Keratinocyte (primary cell): Measurements from ENCODE around the gene AMZ1.

Experiments used
- EZH2 ChIP-seq: IDR thresholded peaks from one replicate; pipeline ENCODE4 v1.6.1; 2012; ENCODE audit warnings: inconsistent platforms, mild to moderate bottlenecking, low read length, moderate library complexity
- TF ChIP-seq, protein P1 (sequence below), 3 experiments: IDR thresholded peaks in 1 of 3; conservative IDR thresholded peaks in 1 of 3; optimal IDR thresholded peaks in 1 of 3; 2 replicates in 2 of 3; 3 replicates in 1 of 3; pipeline versions ENCODE3 to v1.5.1; 2011; ENCODE audit warnings: low read length in 3 of 3, mild to moderate bottlenecking in 3 of 3, moderate library complexity in 2 of 3, control low read depth in 1 of 3, inconsistent platforms in 1 of 3; ENCODE audit not compliant: insufficient read depth in 2 of 3; ENCODE audit errors: extremely low read depth in 1 of 3

DNA sequence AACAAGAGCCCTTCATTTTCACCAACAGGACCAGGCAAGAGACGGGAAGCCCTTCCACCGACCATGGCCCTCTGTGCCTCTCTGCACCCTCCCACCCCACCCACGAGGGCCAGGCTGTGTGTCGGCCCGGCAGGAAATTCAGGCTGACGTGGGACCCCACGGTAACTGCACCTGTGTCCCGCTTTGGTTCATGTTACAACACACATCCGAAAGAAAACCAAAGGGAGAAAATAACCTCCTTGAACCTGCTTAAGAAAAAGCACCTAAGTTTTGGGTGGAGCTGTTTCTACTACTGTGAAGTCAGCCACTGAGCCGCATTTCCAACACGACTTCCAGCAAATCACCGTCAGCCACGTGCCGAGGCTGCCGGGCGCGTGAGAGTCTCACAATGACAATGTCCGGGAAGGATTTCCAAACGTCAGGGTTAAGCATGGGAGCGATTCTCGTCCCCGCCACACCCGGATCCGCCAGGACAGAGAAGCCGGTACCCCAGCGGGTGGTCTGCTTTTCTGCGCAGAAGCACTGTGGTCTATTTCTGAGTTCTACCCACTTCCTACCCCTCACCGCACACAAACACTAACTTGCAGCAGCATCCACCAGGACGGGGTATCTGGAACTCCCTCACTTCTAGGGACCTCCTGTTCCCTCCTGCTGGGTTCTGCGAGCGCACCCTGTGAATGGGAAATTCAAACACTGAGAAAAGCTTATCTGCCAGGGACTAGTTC is 36.6 kb downstream of the AMZ1 start:
- TF ChIP-seq, protein P1, sequence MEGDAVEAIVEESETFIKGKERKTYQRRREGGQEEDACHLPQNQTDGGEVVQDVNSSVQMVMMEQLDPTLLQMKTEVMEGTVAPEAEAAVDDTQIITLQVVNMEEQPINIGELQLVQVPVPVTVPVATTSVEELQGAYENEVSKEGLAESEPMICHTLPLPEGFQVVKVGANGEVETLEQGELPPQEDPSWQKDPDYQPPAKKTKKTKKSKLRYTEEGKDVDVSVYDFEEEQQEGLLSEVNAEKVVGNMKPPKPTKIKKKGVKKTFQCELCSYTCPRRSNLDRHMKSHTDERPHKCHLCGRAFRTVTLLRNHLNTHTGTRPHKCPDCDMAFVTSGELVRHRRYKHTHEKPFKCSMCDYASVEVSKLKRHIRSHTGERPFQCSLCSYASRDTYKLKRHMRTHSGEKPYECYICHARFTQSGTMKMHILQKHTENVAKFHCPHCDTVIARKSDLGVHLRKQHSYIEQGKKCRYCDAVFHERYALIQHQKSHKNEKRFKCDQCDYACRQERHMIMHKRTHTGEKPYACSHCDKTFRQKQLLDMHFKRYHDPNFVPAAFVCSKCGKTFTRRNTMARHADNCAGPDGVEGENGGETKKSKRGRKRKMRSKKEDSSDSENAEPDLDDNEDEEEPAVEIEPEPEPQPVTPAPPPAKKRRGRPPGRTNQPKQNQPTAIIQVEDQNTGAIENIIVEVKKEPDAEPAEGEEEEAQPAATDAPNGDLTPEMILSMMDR (optimal IDR thresholded peaks at IDR 0.05 in 1 of 3, IDR thresholded peaks at IDR 0.05 in 1 of 3, conservative IDR thresholded peaks at IDR 0.05 in 1 of 3; ENCODE audit: extremely low read depth in 1 of 3, insufficient read depth in 2 of 3, low read length in 3 of 3), result no peak
- no peak for TF ChIP-seq EZH2
